GM12878 (cell line): ENCODE data around the gene TESK1. TPM values are rescaled to one million over a fixed set of nuclear protein-coding genes. Genes with fewer than 3 reads are reported as not detected.
A peak's percentile ranks its signal among the peaks of the same experiment; 100 is the strongest.

Source experiments
- CEBPB ChIP-seq, 2 experiments: fragments of 150-350 bp in 1 of 2; IDR thresholded peaks; 2 replicates each; pipeline ENCODE4 v1.6.1; 2012 to 2014; ENCODE audit warnings: low read depth in 2 of 2, low read length in 2 of 2, borderline replicate concordance in 1 of 2, inconsistent platforms in 1 of 2
- CHD2 ChIP-seq: IDR thresholded peaks from 2 replicates; pipeline ENCODE4 v1.6.1; 2011; ENCODE audit warnings: low read depth, low read length, improper control_type of control experiment, borderline replicate concordance
- CHD4 ChIP-seq: fragments of 200-600 bp; sonication (generic); IDR thresholded peaks from 2 replicates; pipeline ENCODE4 v1.6.1; 2016; ENCODE audit warnings: mild to moderate bottlenecking
- CREM ChIP-seq: IDR thresholded peaks from 2 replicates; pipeline ENCODE4 v1.6.1; 2014; ENCODE audit warnings: antibody characterized with exemption, low read depth
- FOXM1 ChIP-seq: IDR thresholded peaks from 2 replicates; pipeline ENCODE4 v1.6.1; 2012; ENCODE audit warnings: low read depth, mild to moderate bottlenecking, inconsistent platforms, low read length, moderate library complexity
- GABPA ChIP-seq: IDR thresholded peaks from 2 replicates; pipeline ENCODE4 v1.6.1; 2014; ENCODE audit warnings: antibody characterized with exemption, low read depth, mild to moderate bottlenecking, inconsistent platforms
- JUNB ChIP-seq: IDR thresholded peaks from 2 replicates; pipeline ENCODE4 v1.6.1; 2016; ENCODE audit warnings: antibody characterized with exemption, mild to moderate bottlenecking
- KLF5 ChIP-seq: fragments of 450-650 bp; IDR thresholded peaks from 2 replicates; pipeline ENCODE4 v1.6.1; 2014; ENCODE audit warnings: mild to moderate bottlenecking; ENCODE audit not compliant: partially characterized antibody
- MAX ChIP-seq: IDR thresholded peaks from 2 replicates; pipeline ENCODE4 v1.6.1; 2012; ENCODE audit warnings: low read depth, low read length, improper control_type of control experiment
- MTA3 ChIP-seq: IDR thresholded peaks from 2 replicates; pipeline ENCODE4 v1.6.1; 2012; ENCODE audit warnings: low read length, inconsistent platforms, borderline replicate concordance
- NBN ChIP-seq: fragments of 450-650 bp; IDR thresholded peaks from 2 replicates; pipeline ENCODE4 v1.6.1; 2016
- NFYB ChIP-seq: IDR thresholded peaks from 2 replicates; pipeline ENCODE4 v1.6.1; 2011; ENCODE audit warnings: low read depth, mild to moderate bottlenecking, low read length, improper control_type of control experiment, moderate library complexity; ENCODE audit not compliant: insufficient read depth
- NR2C1 ChIP-seq: fragments of 450-650 bp; IDR thresholded peaks from 2 replicates; pipeline ENCODE4 v1.6.1; 2017; ENCODE audit warnings: antibody characterized with exemption, mild to moderate bottlenecking, moderate library complexity
- PAX5 ChIP-seq: IDR thresholded peaks from 2 replicates; pipeline ENCODE4 v1.6.1; 2011; ENCODE audit warnings: low read depth, low read length, borderline replicate concordance
- POU2F2 ChIP-seq: IDR thresholded peaks from 3 replicates; pipeline ENCODE4 v1.6.1; 2011; ENCODE audit warnings: low read depth, mild to moderate bottlenecking, low read length, borderline replicate concordance
- RB1 ChIP-seq: fragments of 450-650 bp; formaldehyde crosslinking; IDR thresholded peaks from 2 replicates; pipeline ENCODE4 v1.6.1; 2017; ENCODE audit warnings: mild to moderate bottlenecking, borderline replicate concordance
- RELA ChIP-seq: fragments of 450-650 bp; IDR thresholded peaks from 2 replicates; pipeline ENCODE4 v1.8.0; 2014; ENCODE audit warnings: borderline replicate concordance; ENCODE audit not compliant: partially characterized antibody
- SMAD5 ChIP-seq: IDR thresholded peaks from 2 replicates; pipeline ENCODE4 v1.6.1; 2016; ENCODE audit warnings: antibody characterized with exemption, low read depth
- SMARCA5 ChIP-seq: fragments of 450-650 bp; IDR thresholded peaks from 2 replicates; pipeline ENCODE4 v1.6.1; 2017; ENCODE audit warnings: mild to moderate bottlenecking
- SUPT20H ChIP-seq: IDR thresholded peaks from 2 replicates; pipeline ENCODE4 v1.6.1; 2011; ENCODE audit warnings: low read depth, mild to moderate bottlenecking, low read length, moderate library complexity, borderline replicate concordance; ENCODE audit not compliant: control insufficient read depth
- TAF1 ChIP-seq: IDR thresholded peaks from 2 replicates; pipeline ENCODE4 v1.6.1; 2011; ENCODE audit warnings: mild to moderate bottlenecking, low read depth, low read length, borderline replicate concordance
- YY1 ChIP-seq: IDR thresholded peaks from 2 replicates; pipeline ENCODE4 v1.6.1; 2011; ENCODE audit warnings: low read depth, mild to moderate bottlenecking, low read length
- ZNF384 ChIP-seq: IDR thresholded peaks from 2 replicates; pipeline ENCODE4 v1.6.1; 2012; ENCODE audit warnings: low read depth, mild to moderate bottlenecking, low read length, improper control_type of control experiment, borderline replicate concordance
- polyA plus RNA-seq, 11 experiments: library from polyadenylated mRNA; depleted of rRNA in 4 of 11; unstranded in 6 of 11; stranded (reverse) in 5 of 11; fragments of >200 nt; fragmentation: Nextera tagmentation in 4 of 11; fragmentation: Illumina TruSeq in 1 of 11; extraction: Ambion mirVana in 4 of 11; extraction: Trizol in 1 of 11; gene quantifications; 1 replicate in 1 of 11; 2 replicates in 10 of 11; pipeline versions ENCODE4 v1.2.1 to v1.2.3, GENCODE V29; 2011 to 2016; ENCODE audit warnings: inconsistent platforms in 2 of 11, missing spikeins in 2 of 11, low read depth in 1 of 11
- total RNA-seq, 4 experiments: library from RNA; depleted of rRNA in 3 of 4; stranded (reverse); fragments of >200 nt in 3 of 4; fragmentation: Illumina TruSeq in 1 of 4; extraction: Trizol in 1 of 4; gene quantifications; 2 replicates each; pipeline versions ENCODE4 v1.2.1 to v1.2.3, GENCODE V29; 2013 to 2021
- TF ChIP-seq, protein P1 (sequence below): fragments of 450-650 bp; formaldehyde crosslinking; IDR thresholded peaks from 2 replicates; pipeline ENCODE4 v1.4.0; 2022; ENCODE audit warnings: mild to moderate bottlenecking, moderate library complexity
- TF ChIP-seq, protein P2 (sequence below): fragments of 450-650 bp; IDR thresholded peaks from 2 replicates; pipeline ENCODE4 v1.6.1; 2017; ENCODE audit warnings: mild to moderate bottlenecking, moderate library complexity

The TESK1 gene
- total and polyA plus RNA-seq, 10 of the 15 experiments (the other 5 are each of a cell fraction or from before 2014, with no cell fraction given), result 0.16 to 19.5 (median 7.9) TPM; not detected in 1

GRCh38 chr9:35616681-35617459, 11.8 kb downstream of the TESK1 start (continued):
- TF ChIP-seq SMARCA5, result no peak
- TF ChIP-seq RB1, result 0 out of 2 replicates have a peak, but pooled peaks have one; percentile 37
- no peak for TF ChIP-seq CHD2
- TF ChIP-seq GABPA, result peak; percentile 34; the same call in 1 of the 2 replicates
- no peak for TF ChIP-seq ZNF384
- TF ChIP-seq CREM, result peak; percentile 90
- no peak for TF ChIP-seq CEBPB (IDR thresholded peaks at IDR 0.05; ENCODE audit: borderline replicate concordance in 1 of 2, low read depth in 2 of 2, low read length in 2 of 2)
- TF ChIP-seq MTA3, result no peak
- peak; percentile 73; the same call in 1 of the 2 replicates for TF ChIP-seq PAX5
- no peak for TF ChIP-seq NR2C1
- no peak for TF ChIP-seq FOXM1
- TF ChIP-seq SUPT20H, result no peak
- no peak for TF ChIP-seq RELA
- TF ChIP-seq SMAD5, result no peak
- no peak for TF ChIP-seq KLF5
- no peak for TF ChIP-seq MAX
- TF ChIP-seq NFYB, result peak; percentile 45; the same call in 1 of the 2 replicates
- TF ChIP-seq, protein P1, sequence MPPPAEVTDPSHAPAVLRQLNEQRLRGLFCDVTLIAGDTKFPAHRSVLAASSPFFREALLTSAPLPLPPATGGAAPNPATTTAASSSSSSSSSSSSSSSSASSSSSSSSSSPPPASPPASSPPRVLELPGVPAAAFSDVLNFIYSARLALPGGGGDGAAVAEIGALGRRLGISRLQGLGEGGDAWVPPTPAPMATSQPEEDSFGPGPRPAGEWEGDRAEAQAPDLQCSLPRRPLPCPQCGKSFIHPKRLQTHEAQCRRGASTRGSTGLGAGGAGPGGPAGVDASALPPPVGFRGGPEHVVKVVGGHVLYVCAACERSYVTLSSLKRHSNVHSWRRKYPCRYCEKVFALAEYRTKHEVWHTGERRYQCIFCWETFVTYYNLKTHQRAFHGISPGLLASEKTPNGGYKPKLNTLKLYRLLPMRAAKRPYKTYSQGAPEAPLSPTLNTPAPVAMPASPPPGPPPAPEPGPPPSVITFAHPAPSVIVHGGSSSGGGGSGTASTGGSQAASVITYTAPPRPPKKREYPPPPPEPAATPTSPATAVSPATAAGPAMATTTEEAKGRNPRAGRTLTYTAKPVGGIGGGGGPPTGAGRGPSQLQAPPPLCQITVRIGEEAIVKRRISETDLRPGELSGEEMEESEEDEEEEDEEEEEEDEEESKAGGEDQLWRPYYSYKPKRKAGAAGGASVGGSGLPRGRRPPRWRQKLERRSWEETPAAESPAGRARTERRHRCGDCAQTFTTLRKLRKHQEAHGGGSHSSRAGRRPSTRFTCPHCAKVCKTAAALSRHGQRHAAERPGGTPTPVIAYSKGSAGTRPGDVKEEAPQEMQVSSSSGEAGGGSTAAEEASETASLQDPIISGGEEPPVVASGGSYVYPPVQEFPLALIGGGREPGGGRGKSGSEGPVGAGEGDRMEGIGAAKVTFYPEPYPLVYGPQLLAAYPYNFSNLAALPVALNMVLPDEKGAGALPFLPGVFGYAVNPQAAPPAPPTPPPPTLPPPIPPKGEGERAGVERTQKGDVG, result no peak
- peak; percentile 45; the same call in 1 of the 3 replicates for TF ChIP-seq POU2F2
- TF ChIP-seq NBN, result peak; percentile 98
- TF ChIP-seq TAF1, result no peak
- no peak for TF ChIP-seq CHD4
- TF ChIP-seq JUNB, result no peak
- TF ChIP-seq, protein P2, sequence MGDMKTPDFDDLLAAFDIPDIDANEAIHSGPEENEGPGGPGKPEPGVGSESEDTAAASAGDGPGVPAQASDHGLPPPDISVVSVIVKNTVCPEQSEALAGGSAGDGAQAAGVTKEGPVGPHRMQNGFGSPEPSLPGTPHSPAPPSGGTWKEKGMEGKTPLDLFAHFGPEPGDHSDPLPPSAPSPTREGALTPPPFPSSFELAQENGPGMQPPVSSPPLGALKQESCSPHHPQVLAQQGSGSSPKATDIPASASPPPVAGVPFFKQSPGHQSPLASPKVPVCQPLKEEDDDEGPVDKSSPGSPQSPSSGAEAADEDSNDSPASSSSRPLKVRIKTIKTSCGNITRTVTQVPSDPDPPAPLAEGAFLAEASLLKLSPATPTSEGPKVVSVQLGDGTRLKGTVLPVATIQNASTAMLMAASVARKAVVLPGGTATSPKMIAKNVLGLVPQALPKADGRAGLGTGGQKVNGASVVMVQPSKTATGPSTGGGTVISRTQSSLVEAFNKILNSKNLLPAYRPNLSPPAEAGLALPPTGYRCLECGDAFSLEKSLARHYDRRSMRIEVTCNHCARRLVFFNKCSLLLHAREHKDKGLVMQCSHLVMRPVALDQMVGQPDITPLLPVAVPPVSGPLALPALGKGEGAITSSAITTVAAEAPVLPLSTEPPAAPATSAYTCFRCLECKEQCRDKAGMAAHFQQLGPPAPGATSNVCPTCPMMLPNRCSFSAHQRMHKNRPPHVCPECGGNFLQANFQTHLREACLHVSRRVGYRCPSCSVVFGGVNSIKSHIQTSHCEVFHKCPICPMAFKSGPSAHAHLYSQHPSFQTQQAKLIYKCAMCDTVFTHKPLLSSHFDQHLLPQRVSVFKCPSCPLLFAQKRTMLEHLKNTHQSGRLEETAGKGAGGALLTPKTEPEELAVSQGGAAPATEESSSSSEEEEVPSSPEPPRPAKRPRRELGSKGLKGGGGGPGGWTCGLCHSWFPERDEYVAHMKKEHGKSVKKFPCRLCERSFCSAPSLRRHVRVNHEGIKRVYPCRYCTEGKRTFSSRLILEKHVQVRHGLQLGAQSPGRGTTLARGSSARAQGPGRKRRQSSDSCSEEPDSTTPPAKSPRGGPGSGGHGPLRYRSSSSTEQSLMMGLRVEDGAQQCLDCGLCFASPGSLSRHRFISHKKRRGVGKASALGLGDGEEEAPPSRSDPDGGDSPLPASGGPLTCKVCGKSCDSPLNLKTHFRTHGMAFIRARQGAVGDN, result peak; percentile 82
- TF ChIP-seq YY1, result peak; percentile 49; the same call in 1 of the 2 replicates
